Testis (tissue), 2 donors: ENCODE measurements around the gene MISFA.

ENCODE experiments used
- POLR2A ChIP-seq: fragments of 450-650 bp; IDR thresholded peaks from one replicate; pipeline ENCODE4 v1.6.1; 2017; ENCODE audit warnings: antibody characterized with exemption, mild to moderate bottlenecking, moderate library complexity
- TF ChIP-seq, protein P1 (sequence below), 3 experiments: fragments of 450-650 bp in 2 of 3; fragments of 200-600 bp in 1 of 3; sonication (generic) in 1 of 3; IDR thresholded peaks; one replicate each; pipeline ENCODE4 v1.5.1; 2016 to 2019; ENCODE audit warnings: antibody characterized with exemption in 3 of 3, mild to moderate bottlenecking in 2 of 3, moderate library complexity in 1 of 3

DNA sequence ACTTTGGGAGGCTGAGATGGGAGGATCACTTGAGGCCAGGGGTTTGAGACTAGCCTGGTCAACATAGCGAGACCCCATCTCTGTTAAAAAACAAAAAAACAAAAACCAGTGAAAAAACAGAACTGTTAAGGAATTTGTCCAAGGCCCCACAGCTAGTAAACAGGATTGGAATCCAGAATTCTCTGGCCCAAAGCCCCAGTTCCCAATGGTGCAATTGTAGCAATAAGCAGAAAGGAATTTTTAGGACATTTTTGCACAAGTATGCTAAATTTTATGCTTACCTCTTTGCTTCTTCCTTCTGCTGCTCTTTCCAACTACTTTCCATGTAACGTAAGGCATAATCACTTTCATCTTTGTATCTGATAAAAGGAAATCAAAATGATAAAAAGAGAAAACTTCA lies 11.6 kb downstream of the MISFA start:
- TF ChIP-seq, protein P1, sequence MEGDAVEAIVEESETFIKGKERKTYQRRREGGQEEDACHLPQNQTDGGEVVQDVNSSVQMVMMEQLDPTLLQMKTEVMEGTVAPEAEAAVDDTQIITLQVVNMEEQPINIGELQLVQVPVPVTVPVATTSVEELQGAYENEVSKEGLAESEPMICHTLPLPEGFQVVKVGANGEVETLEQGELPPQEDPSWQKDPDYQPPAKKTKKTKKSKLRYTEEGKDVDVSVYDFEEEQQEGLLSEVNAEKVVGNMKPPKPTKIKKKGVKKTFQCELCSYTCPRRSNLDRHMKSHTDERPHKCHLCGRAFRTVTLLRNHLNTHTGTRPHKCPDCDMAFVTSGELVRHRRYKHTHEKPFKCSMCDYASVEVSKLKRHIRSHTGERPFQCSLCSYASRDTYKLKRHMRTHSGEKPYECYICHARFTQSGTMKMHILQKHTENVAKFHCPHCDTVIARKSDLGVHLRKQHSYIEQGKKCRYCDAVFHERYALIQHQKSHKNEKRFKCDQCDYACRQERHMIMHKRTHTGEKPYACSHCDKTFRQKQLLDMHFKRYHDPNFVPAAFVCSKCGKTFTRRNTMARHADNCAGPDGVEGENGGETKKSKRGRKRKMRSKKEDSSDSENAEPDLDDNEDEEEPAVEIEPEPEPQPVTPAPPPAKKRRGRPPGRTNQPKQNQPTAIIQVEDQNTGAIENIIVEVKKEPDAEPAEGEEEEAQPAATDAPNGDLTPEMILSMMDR (IDR thresholded peaks at IDR 0.05), result no peak
- TF ChIP-seq POLR2A, result no peak
